GM18499 (cell line): ENCODE measurements around the gene TXNL4A.

Experiments
- ATAC-seq: cut with Tn5 transposase; IDR thresholded peaks from one replicate; pipeline ENCODE4 v1.9.1; 2021; ENCODE audit warnings: moderate number of reproducible peaks; ENCODE audit not compliant: insufficient read depth, unreplicated experiment

The TXNL4A gene

GRCh38 chr18:79937103-79937860 is 51.1 kb downstream of the TXNL4A start:
- no peak for ATAC-seq

GRCh38 chr18:79936641-79937040 is 51.7 kb downstream of the TXNL4A start:
- ATAC-seq = no peak

- ATAC-seq = no peak
Observed at GRCh38 chr18:79935925-79936324, 52.4 kb downstream of the TXNL4A start.

- no peak for ATAC-seq
Observed at GRCh38 chr18:79935499-79935898, 52.9 kb downstream of the TXNL4A start.

- ATAC-seq = no peak
Observed at GRCh38 chr18:79935098-79935480, 53.3 kb downstream of the TXNL4A start.

GRCh38 chr18:79934311-79935097 is 53.9 kb downstream of the TXNL4A start:
- ATAC-seq = no peak

- no peak for ATAC-seq
Observed at GRCh38 chr18:79933765-79934164, 54.6 kb downstream of the TXNL4A start.

GRCh38 chr18:79932907-79933306 is 55.5 kb downstream of the TXNL4A start:
- no peak for ATAC-seq

GRCh38 chr18:79931475-79931874 is 56.9 kb downstream of the TXNL4A start:
- no peak for ATAC-seq

- no peak for ATAC-seq
Observed at GRCh38 chr18:79930020-79930642, 58.2 kb downstream of the TXNL4A start.

GRCh38 chr18:79928563-79928960 is 59.8 kb downstream of the TXNL4A start:
- ATAC-seq = no peak

GRCh38 chr18:79927607-79928562 is 60.5 kb downstream of the TXNL4A start:
- no peak for ATAC-seq

GRCh38 chr18:79926715-79927606 is 61.4 kb downstream of the TXNL4A start:
- no peak for ATAC-seq

- ATAC-seq = no peak
Observed at GRCh38 chr18:79926306-79926705, 62.1 kb downstream of the TXNL4A start.

- no peak for ATAC-seq
Observed at GRCh38 chr18:79924814-79925731, 63.3 kb downstream of the TXNL4A start.

GRCh38 chr18:79923896-79924585 is 64.3 kb downstream of the TXNL4A start:
- no peak for ATAC-seq

GRCh38 chr18:79922971-79923411 is 65.4 kb downstream of the TXNL4A start:
- no peak for ATAC-seq
